H1 (cell line): ENCODE results near the gene MYCBP2. TPM values are rescaled to one million over a fixed set of nuclear protein-coding genes. Genes with fewer than 3 reads are reported as not detected.

Source experiments
- CTCF ChIA-PET: fragments of 300-600 bp; sonication (Branson Sonifier 250); formaldehyde crosslinking; loops from one replicate; lab custom pipeline; 2021; ENCODE audit not compliant: partially characterized antibody; lab: Charles Lee
- POLR2A ChIA-PET: fragments of 300-600 bp; sonication (Branson Sonifier 250); formaldehyde crosslinking; loops from one replicate; lab custom pipeline; 2021; ENCODE audit warnings: inconsistent platforms; ENCODE audit not compliant: partially characterized antibody; lab: Charles Lee
- DNase-seq, 2 experiments: peaks; one replicate each; pipeline versions ENCODE4 v3.0.0 to v3.0.0-alpha.2; 2010 to 2022; ENCODE audit warnings: low spot score in 2 of 2, low read depth in 1 of 2, mixed read lengths in 1 of 2
- FAIRE-seq: peaks from 2 replicates; lab custom pipeline; 2011; peaks lifted over from hg19 to GRCh38; lab: Jason Lieb, UNC
- H2AFZ ChIP-seq: 2 replicates; pipeline ENCODE4 v1.8.1; 2012; ENCODE audit warnings: low read length, inconsistent platforms
- H2AK5ac ChIP-seq: 2 replicates; pipeline ENCODE4 v1.6.1; 2013; ENCODE audit warnings: low read depth, low read length
- H2BK120ac ChIP-seq: replicated peaks from 2 replicates; pipeline ENCODE3; 2013; ENCODE audit warnings: low read depth, low read length, inconsistent platforms
- H2BK12ac ChIP-seq: 2 replicates; pipeline ENCODE4 v1.6.1; 2013; ENCODE audit warnings: low read depth, low read length
- H2BK15ac ChIP-seq: 2 replicates; pipeline ENCODE4 v1.6.1; 2013; ENCODE audit warnings: low read length
- H2BK20ac ChIP-seq: 2 replicates; pipeline ENCODE4 v1.6.1; 2013; ENCODE audit warnings: low read length
- H2BK5ac ChIP-seq: 2 replicates; pipeline ENCODE4 v1.6.1; 2013; ENCODE audit warnings: low read depth, low read length
- H3K14ac ChIP-seq: 2 replicates; pipeline ENCODE4 v1.6.1; 2013; ENCODE audit warnings: inconsistent platforms; ENCODE audit not compliant: insufficient read length
- H3K18ac ChIP-seq: 2 replicates; pipeline ENCODE4 v1.6.1; 2013; ENCODE audit warnings: low read length; ENCODE audit errors: extremely low read depth
- H3K23ac ChIP-seq: 2 replicates; pipeline ENCODE4 v1.6.1; 2013; ENCODE audit warnings: inconsistent platforms; ENCODE audit not compliant: insufficient read length
- H3K23me2 ChIP-seq: 2 replicates; pipeline ENCODE4 v1.6.1; 2013; ENCODE audit warnings: low read depth, low read length
- H3K27ac ChIP-seq: 2 replicates; pipeline ENCODE4 v1.6.1; 2011; ENCODE audit warnings: low read depth, low read length, inconsistent platforms
- H3K27me3 ChIP-seq, 4 experiments: replicated peaks in 1 of 4; 1 replicate in 1 of 4; 2 replicates in 3 of 4; pipeline versions ENCODE4 v1.6.1 to v1.8.1; 2011 to 2013; ENCODE audit warnings: low read length in 3 of 4, mild to moderate bottlenecking in 3 of 4, inconsistent platforms in 2 of 4, mixed read lengths in 2 of 4, moderate library complexity in 1 of 4; ENCODE audit not compliant: control insufficient read depth in 3 of 4, insufficient read depth in 3 of 4; ENCODE audit errors: extremely low read depth in 1 of 4
- H3K36me3 ChIP-seq, 4 experiments: 2 replicates each; pipeline versions ENCODE4 v1.6.1 to v1.8.1; 2011 to 2013; ENCODE audit warnings: mild to moderate bottlenecking in 4 of 4, low read length in 3 of 4, moderate library complexity in 2 of 4, control low read depth in 1 of 4, inconsistent platforms in 1 of 4; ENCODE audit not compliant: insufficient read depth in 4 of 4, control insufficient read depth in 2 of 4
- H3K4ac ChIP-seq: replicated peaks from 2 replicates; pipeline ENCODE3; 2013; ENCODE audit warnings: low read length, low read depth, mixed read lengths, inconsistent platforms; ENCODE audit not compliant: insufficient read length
- H3K4me1 ChIP-seq, 4 experiments: replicated peaks in 1 of 4; 1 replicate in 1 of 4; 2 replicates in 3 of 4; pipeline versions ENCODE4 v1.6.1 to v1.8.1; 2011 to 2013; ENCODE audit warnings: low read length in 3 of 4, inconsistent platforms in 2 of 4, mixed read lengths in 1 of 4; ENCODE audit not compliant: insufficient read depth in 4 of 4, control insufficient read depth in 3 of 4
- H3K4me2 ChIP-seq, 2 experiments: 2 replicates each; pipeline versions ENCODE4 v1.6.1 to v1.8.1; 2011 to 2013; ENCODE audit warnings: low read depth in 2 of 2, low read length in 2 of 2, control low read depth in 1 of 2, inconsistent platforms in 1 of 2, mild to moderate bottlenecking in 1 of 2; ENCODE audit not compliant: insufficient read depth in 1 of 2
- H3K4me3 ChIP-seq, 4 experiments: fragments of 200-600, 300-600 bp in 1 of 4; sonication (generic), shearing (Covaris generic), sonication (Bioruptor Twin) in 1 of 4; 2 replicates each; pipeline versions ENCODE4 v1.5.1 to v1.8.1; 2011 to 2016; ENCODE audit warnings: low read length in 4 of 4, low read depth in 3 of 4, control low read depth in 2 of 4, inconsistent platforms in 2 of 4, mild to moderate bottlenecking in 2 of 4, mixed read lengths in 1 of 4, moderate library complexity in 1 of 4; ENCODE audit not compliant: insufficient read depth in 2 of 4; ENCODE audit errors: extremely low read depth in 1 of 4
- H3K56ac ChIP-seq: replicated peaks from 2 replicates; pipeline ENCODE3; 2013; ENCODE audit warnings: low read depth, mild to moderate bottlenecking, mixed read lengths, low read length, inconsistent platforms; ENCODE audit not compliant: insufficient read length
- H3K79me1 ChIP-seq: 2 replicates; pipeline ENCODE4 v1.6.1; 2013; ENCODE audit warnings: low read depth, low read length, control low read depth
- H3K79me2 ChIP-seq, 2 experiments: 2 replicates each; pipeline versions ENCODE4 v1.6.1 to v1.8.1; 2012 to 2013; ENCODE audit warnings: low read length in 2 of 2, mild to moderate bottlenecking in 2 of 2, inconsistent platforms in 1 of 2; ENCODE audit not compliant: insufficient read depth in 2 of 2, control insufficient read depth in 1 of 2
- H3K9ac ChIP-seq, 4 experiments: replicated peaks in 1 of 4; 1 replicate in 1 of 4; 2 replicates in 3 of 4; pipeline versions ENCODE4 v1.6.1 to v1.8.1; 2011 to 2013; ENCODE audit warnings: low read depth in 3 of 4, low read length in 3 of 4, control low read depth in 2 of 4, mild to moderate bottlenecking in 2 of 4, moderate library complexity in 2 of 4, inconsistent platforms in 1 of 4; ENCODE audit errors: extremely low read depth in 1 of 4
- H3K9me3 ChIP-seq, 2 experiments: 2 replicates each; pipeline versions ENCODE4 v1.6.1 to v1.8.1; 2012 to 2013; ENCODE audit warnings: mild to moderate bottlenecking in 2 of 2, moderate library complexity in 2 of 2, control low read depth in 1 of 2, inconsistent platforms in 1 of 2, low read depth in 1 of 2, low read length in 1 of 2, mixed read lengths in 1 of 2; ENCODE audit not compliant: insufficient read depth in 2 of 2
- H4K20me1 ChIP-seq, 2 experiments: replicated peaks in 1 of 2; 2 replicates each; pipeline versions ENCODE3 to v1.8.1; 2011 to 2013; ENCODE audit warnings: inconsistent platforms in 2 of 2, low read length in 2 of 2, mild to moderate bottlenecking in 1 of 2; ENCODE audit not compliant: insufficient read depth in 2 of 2, control insufficient read depth in 1 of 2
- H4K5ac ChIP-seq: 2 replicates; pipeline ENCODE4 v1.6.1; 2013; ENCODE audit warnings: low read length, low read depth, mixed read lengths, inconsistent platforms; ENCODE audit not compliant: insufficient read length
- H4K8ac ChIP-seq: 2 replicates; pipeline ENCODE4 v1.8.0; 2013; ENCODE audit warnings: mild to moderate bottlenecking, moderate library complexity, low read length, inconsistent platforms; ENCODE audit not compliant: insufficient read depth; ENCODE audit errors: extremely low read depth
- H4K91ac ChIP-seq: replicated peaks from 2 replicates; pipeline ENCODE3; 2013; ENCODE audit warnings: low read length, mixed read lengths, inconsistent platforms; ENCODE audit not compliant: insufficient read length
- HDAC2 ChIP-seq, 2 experiments: fragments of 300-600 bp in 1 of 2; sonication (generic) in 1 of 2; IDR thresholded peaks; 2 replicates each; pipeline ENCODE4 v1.6.1; 2011 to 2012; ENCODE audit warnings: low read depth in 2 of 2, low read length in 2 of 2, mild to moderate bottlenecking in 2 of 2, moderate library complexity in 2 of 2, borderline replicate concordance in 1 of 2, inconsistent platforms in 1 of 2
- WGBS, 2 experiments: shearing (Covaris generic) in 1 of 2; methylation state at CpG; one replicate each; pipeline versions ENCODE4 v1.1.6 to v1.1.7; 2013 to 2015; ENCODE audit warnings: low lambda C conversion rate in 2 of 2, mixed read lengths in 2 of 2, inconsistent platforms in 1 of 2, low coverage in 1 of 2, missing lambda C conversion rate in 1 of 2; ENCODE audit not compliant: insufficient replicate concordance in 2 of 2, insufficient coverage in 1 of 2, insufficient read length in 1 of 2; ENCODE audit errors: extremely low coverage in 1 of 2, missing lambda C conversion rate in 1 of 2; 5-methylcytosine and 5-hydroxymethylcytosine counted together
- polyA plus RNA-seq, 7 experiments: library from polyadenylated mRNA; depleted of rRNA in 3 of 7; stranded (reverse) in 5 of 7; unstranded in 2 of 7; fragments of >200 nt in 5 of 7; fragments of 200-250 nt in 2 of 7; gene quantifications; 1 replicate in 5 of 7; 2 replicates in 1 of 7; 4 replicates in 1 of 7; pipeline versions ENCODE4 v1.2.1 to v1.2.3, GENCODE V29; 2011 to 2013; ENCODE audit warnings: missing spikeins in 2 of 7, mixed read lengths in 2 of 7
- total RNA-seq: library from RNA; stranded (reverse); fragmentation: NEBNext Ultra II Directional; extraction: Animal tissue kit (Norgen Biotek cat#: 25700); gene quantifications from 2 replicates; pipeline ENCODE4 v1.2.1, GENCODE V29; 2021

The MYCBP2 gene
- total and polyA plus RNA-seq, 2 of the 8 experiments (the other 6 are each of a cell fraction or from before 2014, with no cell fraction given) = 19.0 to 52.1 TPM

GRCh38 chr13:77213644-77214043, 113.2 kb downstream of the MYCBP2 start:
- Histone ChIP-seq H3K56ac (no peak overlapping the region), H3K79me2 (no peaks in the 10 kb centered on the region), H2BK15ac (no peak overlapping the region), H3K9ac (no peak overlapping the region), H3K4me3 (no peak overlapping the region), H3K79me1 (no peaks in the 10 kb centered on the region), H3K14ac (no peak overlapping the region), H3K18ac (no peak overlapping the region), H3K27ac (no peak overlapping the region; the same call in 1 of the 2 replicates), H2BK120ac (no peak overlapping the region), H4K91ac (no peak overlapping the region)
- TF ChIP-seq HDAC2 (IDR thresholded peaks at IDR 0.05; ENCODE audit: borderline replicate concordance in 1 of 2, low read depth in 2 of 2, low read length in 2 of 2) = no peak
- TF ChIP-seq, all 59 proteins: peak for 0
- no peak for DNase-seq
- no peak for FAIRE-seq
- H2BK5ac ChIP-seq = no peak overlapping the region
- peaks cover 0 to 9% (median 3%) of the 10 kb centered on the region in 4 experiments; a peak in 5 of 8 replicates for H3K36me3 ChIP-seq
- CTCF ChIA-PET = no interaction called here
- H2AFZ ChIP-seq = no peak overlapping the region
- H4K5ac ChIP-seq = no peak overlapping the region
- H2AK5ac ChIP-seq = no peak overlapping the region
- H2BK20ac ChIP-seq = no peak overlapping the region
- H3K23me2 ChIP-seq = no peaks in the 10 kb centered on the region
- 96% methylated on average over 5 of the region's 5 CpGs; no CpG with 5 or more reads in 1 of the 2 experiments for WGBS, 2 experiments
- H4K20me1 ChIP-seq = peaks cover 0 to 2% of the 10 kb centered on the region in 2 experiments
- H3K23ac ChIP-seq = no peak overlapping the region
- H4K8ac ChIP-seq = no peak overlapping the region
- no peaks in the 10 kb centered on the region for H3K4me1 ChIP-seq
- no peak overlapping the region for H2BK12ac ChIP-seq
- no peaks in the 10 kb centered on the region for H3K9me3 ChIP-seq
- POLR2A ChIA-PET = no interaction called here
- no peak overlapping the region for H3K4me2 ChIP-seq
- H3K4ac ChIP-seq = no peak overlapping the region
- H3K27me3 ChIP-seq = no peaks in the 10 kb centered on the region
